DOHH2 (cell line): Measurements from ENCODE around the gene MLXIP.

Experiments used
- H3F3A ChIP-seq: fragments of 200-600 bp; sonication (generic), shearing (Covaris generic); 2 replicates; pipeline ENCODE4 v1.6.0; 2016; ENCODE audit warnings: antibody characterized with exemption, mild to moderate bottlenecking; ENCODE audit not compliant: control insufficient read depth, insufficient read depth
- H3K27ac ChIP-seq: fragments of 200-600 bp; sonication (generic); 2 replicates; pipeline ENCODE4 v1.5.1; 2014; ENCODE audit warnings: low read depth, mild to moderate bottlenecking, low read length, moderate library complexity
- H3K27me3 ChIP-seq: fragments of 200-600 bp; sonication (generic); 2 replicates; pipeline ENCODE4 v1.6.1; 2014; ENCODE audit warnings: mild to moderate bottlenecking, low read length, mixed read lengths; ENCODE audit not compliant: control insufficient read depth
- H3K36me3 ChIP-seq: fragments of 200-600 bp; sonication (generic); 2 replicates; pipeline ENCODE4 v1.6.1; 2014; ENCODE audit warnings: mild to moderate bottlenecking, low read length, moderate library complexity, mixed read lengths; ENCODE audit not compliant: control insufficient read depth
- H3K4me1 ChIP-seq: fragments of 200-600 bp; sonication (generic); 2 replicates; pipeline ENCODE4 v1.6.1; 2014; ENCODE audit warnings: mild to moderate bottlenecking, low read length, mixed read lengths; ENCODE audit not compliant: control insufficient read depth
- H3K4me2 ChIP-seq: fragments of 200-600 bp; sonication (generic); 2 replicates; pipeline ENCODE4 v1.6.0; 2014; ENCODE audit warnings: mild to moderate bottlenecking, low read length, moderate library complexity
- H3K4me3 ChIP-seq: fragments of 200-600 bp; sonication (generic); 2 replicates; pipeline ENCODE4 v1.5.1; 2014; ENCODE audit warnings: mild to moderate bottlenecking, low read length, mixed read lengths
- H3K79me2 ChIP-seq: fragments of 200-600 bp; sonication (generic); 2 replicates; pipeline ENCODE4 v1.6.1; 2014; ENCODE audit warnings: mild to moderate bottlenecking, low read length, mixed read lengths; ENCODE audit not compliant: control insufficient read depth
- H3K9me2 ChIP-seq: fragments of 200-600 bp; sonication (generic); replicated peaks from 2 replicates; pipeline ENCODE4 v1.6.1; 2014; ENCODE audit warnings: mild to moderate bottlenecking, low read length, mixed read lengths; ENCODE audit not compliant: control insufficient read depth
- H3K9me3 ChIP-seq: fragments of 200-600 bp; sonication (generic); 2 replicates; pipeline ENCODE4 v1.6.1; 2014; ENCODE audit warnings: antibody characterized with exemption, low read length, mixed read lengths; ENCODE audit not compliant: control insufficient read depth, insufficient read depth
- H4K20me1 ChIP-seq: fragments of 200-600 bp; sonication (generic); 2 replicates; pipeline ENCODE4 v1.6.0; 2014; ENCODE audit warnings: low read depth, mild to moderate bottlenecking, antibody characterized with exemption, low read length, moderate library complexity; ENCODE audit not compliant: control insufficient read depth, insufficient read depth
- CTCF ChIP-seq: fragments of 200-600 bp; sonication (generic); IDR thresholded peaks from one replicate; pipeline ENCODE4 v1.5.1; 2014; ENCODE audit warnings: antibody characterized with exemption, mild to moderate bottlenecking, low read depth, low read length; ENCODE audit not compliant: poor library complexity, severe bottlenecking
- EZH2phosphoT487 ChIP-seq: fragments of 200-600 bp; sonication (generic); IDR thresholded peaks from 2 replicates; pipeline ENCODE4 v1.6.1; 2017; ENCODE audit warnings: borderline replicate concordance, mild to moderate bottlenecking, antibody characterized with exemption, low read length, moderate library complexity, mixed read lengths

Gene MLXIP

GRCh38 chr12:122133192-122133950 lies 54.8 kb downstream of the MLXIP start:
- TF ChIP-seq CTCF = no peak
- no peak for TF ChIP-seq EZH2phosphoT487
- H4K20me1 ChIP-seq = no peaks in the 10 kb centered on the region
- H3K27ac ChIP-seq = no peak overlapping the region
- no peaks in the 10 kb centered on the region for H3K9me2 ChIP-seq
- no peak overlapping the region for H3K4me3 ChIP-seq
- no peaks in the 10 kb centered on the region for H3K9me3 ChIP-seq
- no peaks in the 10 kb centered on the region for H3K79me2 ChIP-seq
- no peak overlapping the region for H3K4me2 ChIP-seq
- H3F3A ChIP-seq = no peaks in the 10 kb centered on the region
- H3K4me1 ChIP-seq = peaks cover 2% of the 10 kb centered on the region
- no peaks in the 10 kb centered on the region for H3K27me3 ChIP-seq
- H3K36me3 ChIP-seq = peaks cover 53% of the 10 kb centered on the region

GRCh38 chr12:122135437-122136031 lies 57.0 kb downstream of the MLXIP start:
- TF ChIP-seq EZH2phosphoT487 = no peak
- no peak for TF ChIP-seq CTCF
- Histone ChIP-seq H3K4me1 (no peaks in the 10 kb centered on the region), H4K20me1 (no peaks in the 10 kb centered on the region), H3K4me2 (no peak overlapping the region), H3K27ac (no peak overlapping the region), H3K9me2 (no peaks in the 10 kb centered on the region), H3K79me2 (no peaks in the 10 kb centered on the region), H3K36me3 (peaks cover 32% of the 10 kb centered on the region), H3K9me3 (no peaks in the 10 kb centered on the region), H3K27me3 (no peaks in the 10 kb centered on the region), H3F3A (no peaks in the 10 kb centered on the region), H3K4me3 (no peak overlapping the region)

- H3K4me2 ChIP-seq = no peak overlapping the region
- no peak for TF ChIP-seq EZH2phosphoT487
- TF ChIP-seq CTCF = no peak
- no peaks in the 10 kb centered on the region for H3K9me2 ChIP-seq
- no peaks in the 10 kb centered on the region for H4K20me1 ChIP-seq
- H3K4me3 ChIP-seq = no peak overlapping the region
- no peaks in the 10 kb centered on the region for H3K9me3 ChIP-seq
- H3F3A ChIP-seq = no peaks in the 10 kb centered on the region
- H3K36me3 ChIP-seq = peaks cover 35% of the 10 kb centered on the region
- no peaks in the 10 kb centered on the region for H3K4me1 ChIP-seq
- no peaks in the 10 kb centered on the region for H3K79me2 ChIP-seq
- H3K27me3 ChIP-seq = no peaks in the 10 kb centered on the region
- H3K27ac ChIP-seq = no peak overlapping the region
Observed at GRCh38 chr12:122137229-122137628, 58.7 kb downstream of the MLXIP start.
